ENCODE measurements around the gene LINGO4.
A peak's percentile ranks its signal among the peaks of the same experiment; 100 is the strongest.
"Not testable (repeated sequence)": the region's sequence is repeated elsewhere in the genome, so short reads cannot be mapped to it uniquely, and the experiment has no call there.

LINGO4 gene

DNA sequence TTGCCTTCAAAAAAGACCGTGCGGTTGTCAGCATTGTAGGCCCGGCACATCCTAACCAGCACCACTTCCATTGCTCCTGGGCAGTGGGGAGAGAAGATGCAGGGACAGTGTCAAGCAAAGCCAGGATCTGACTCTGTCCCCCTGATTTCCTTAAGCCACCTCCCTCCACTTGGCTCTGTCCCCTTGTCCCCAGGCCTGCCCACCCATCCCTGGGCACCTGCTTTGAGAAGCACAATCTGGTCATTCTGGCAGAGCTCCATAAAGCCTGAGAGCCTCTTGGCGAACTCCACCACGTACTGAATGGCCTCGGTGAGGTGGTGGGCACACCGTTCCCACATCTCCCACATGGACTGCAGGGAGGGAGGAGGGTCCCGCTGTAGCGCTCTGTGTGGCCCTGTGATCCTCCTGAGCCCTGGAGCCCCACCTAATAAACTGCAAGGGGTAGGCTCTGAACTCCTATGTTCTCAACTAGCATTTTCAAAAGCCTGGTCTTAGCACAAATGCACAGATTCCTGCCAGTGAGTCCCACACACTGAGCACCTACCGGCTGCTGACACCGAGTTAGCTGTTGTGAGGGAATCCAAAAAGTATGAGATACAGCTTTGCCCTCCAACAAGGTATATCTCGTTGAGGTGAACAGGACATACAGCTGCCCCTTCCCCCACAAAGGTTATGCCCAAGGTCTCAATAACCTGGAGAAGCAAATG lies 8.2 kb upstream of the LINGO4 start:
- no peak for DNase-seq

- DNase-seq = no peak
These were observed 6.0 kb upstream of the LINGO4 start for GRCh38 chr1:151811181-151811580.

DNA sequence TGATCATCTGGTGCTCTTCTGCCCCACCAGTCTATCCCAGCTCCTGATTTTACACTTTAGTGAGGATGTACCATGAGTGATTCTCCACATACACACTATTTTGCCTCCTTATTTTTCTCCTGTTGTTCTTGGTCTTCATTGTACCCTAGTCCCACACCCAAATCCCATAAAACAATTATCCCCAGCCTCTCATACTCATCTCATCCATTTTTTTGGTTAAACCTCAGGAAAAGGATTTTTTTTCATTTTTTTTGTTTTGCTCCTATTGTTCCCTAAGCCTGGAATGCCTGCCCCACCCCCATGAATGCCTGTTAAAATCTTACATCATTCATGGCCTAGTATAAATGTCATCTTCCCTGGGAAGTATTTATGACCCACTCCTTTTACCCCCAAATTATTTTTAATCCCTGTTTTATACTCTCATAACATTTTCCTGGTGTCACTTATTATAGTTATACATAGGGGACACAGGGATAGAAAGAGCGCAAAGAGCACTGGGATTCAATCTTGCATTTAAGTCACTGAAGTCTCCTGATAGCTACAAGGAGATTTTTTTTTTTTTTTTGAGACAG lies 4.9 kb upstream of the LINGO4 start:
- DNase-seq = no peak

DNA sequence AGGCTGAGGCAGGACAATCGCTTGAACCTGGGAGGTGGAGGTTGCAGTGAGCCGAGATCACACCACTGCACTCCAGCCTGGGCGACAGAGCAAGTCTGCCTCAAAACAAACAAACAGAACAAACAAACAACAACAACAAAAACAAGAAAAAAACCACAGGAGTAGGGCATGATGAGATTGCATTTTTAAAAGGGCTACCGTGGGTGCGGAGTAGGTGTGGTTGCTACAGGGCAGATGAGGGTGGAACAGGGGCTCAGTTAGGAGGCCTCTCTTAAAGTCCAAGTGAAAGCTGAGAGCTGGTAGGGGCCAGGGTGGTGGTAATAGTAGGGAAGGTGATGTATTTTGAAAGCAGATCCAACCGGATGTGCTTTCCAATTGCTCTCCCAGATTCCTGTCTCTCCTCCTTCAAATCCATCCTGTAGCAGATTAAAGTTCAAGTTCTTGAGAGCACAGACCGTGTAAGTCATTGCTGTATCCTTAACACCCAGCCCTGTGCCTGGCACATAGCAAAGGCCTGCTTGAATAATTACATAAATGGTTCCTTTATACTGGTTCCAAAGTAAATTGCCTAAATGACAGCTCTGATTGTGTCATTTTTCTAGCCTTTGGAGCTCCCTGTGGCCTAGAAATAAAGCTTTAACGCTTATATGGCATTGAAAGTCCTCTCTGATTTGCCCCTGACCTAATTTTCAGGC lies 4.2 kb upstream of the LINGO4 start:
- DNase-seq = no peak

DNA sequence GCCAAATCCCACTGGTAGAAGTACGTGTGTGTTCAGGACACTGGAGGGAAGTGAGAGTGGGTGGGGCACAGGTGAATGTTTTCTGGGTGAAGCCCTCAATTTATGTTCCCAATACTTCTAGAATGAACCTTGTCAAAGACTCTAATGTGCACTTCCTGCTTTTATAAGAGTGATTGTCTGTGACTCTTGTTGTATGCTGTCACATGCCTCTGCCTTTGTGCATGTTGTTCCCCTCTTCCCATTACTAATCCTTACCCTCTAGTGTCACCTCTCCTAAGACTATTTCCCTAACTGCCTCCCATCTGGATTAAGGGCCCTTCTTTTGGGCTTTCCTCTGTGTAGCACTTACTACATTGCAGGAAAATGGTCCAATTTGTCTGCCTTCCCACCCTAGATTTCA lies 2.5 kb upstream of the LINGO4 start:
- no peak for DNase-seq

DNA sequence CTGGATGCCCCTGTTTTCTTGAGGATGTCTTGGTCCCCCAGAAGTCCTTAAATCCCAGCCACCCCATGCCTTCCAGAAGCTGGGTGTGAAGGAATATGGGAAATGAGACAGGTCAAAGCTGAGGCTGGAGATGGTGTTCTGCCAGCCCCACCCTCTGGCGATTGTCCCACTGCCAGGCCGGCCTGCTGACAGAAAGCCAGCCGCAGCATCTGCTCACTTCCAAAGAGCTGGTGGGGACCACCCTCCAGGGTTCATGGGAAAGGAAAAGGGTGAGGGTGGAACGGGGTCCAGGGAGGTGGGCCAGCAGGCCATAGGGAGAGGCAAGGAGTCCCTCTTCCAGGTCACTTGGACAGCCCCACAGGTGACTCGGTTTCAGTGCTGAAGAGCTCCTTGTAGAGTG lies 1.9 kb upstream of the LINGO4 start:
- no peak for DNase-seq

- no peak for DNase-seq
These were observed 951 bp upstream of the LINGO4 start for GRCh38 chr1:151806170-151806569.

GRCh38 chr1:151803915-151804314 lies 1.3 kb downstream of the LINGO4 start:
- no peak for DNase-seq

DNA sequence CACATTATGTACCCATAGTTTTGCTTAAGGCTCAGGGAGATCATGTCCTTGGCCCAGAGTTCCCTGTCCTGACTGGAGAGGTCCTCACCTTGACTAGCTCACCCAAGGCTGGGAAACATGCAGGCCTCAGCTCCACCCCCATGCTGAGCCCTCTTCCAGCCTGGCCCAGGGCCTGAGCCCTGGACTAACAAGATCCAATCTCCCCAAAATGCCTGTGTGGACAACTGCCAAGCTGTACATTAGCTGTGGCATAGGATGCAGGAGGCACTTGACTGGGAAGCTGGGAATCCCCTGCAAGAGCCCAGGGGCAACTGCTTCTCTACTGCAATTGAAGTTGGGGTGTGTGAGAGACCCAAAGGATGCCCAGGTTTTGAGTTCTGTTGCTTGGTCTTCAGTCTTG lies 2.1 kb downstream of the LINGO4 start:
- DNase-seq = no peak

- no peak for DNase-seq
These were observed 2.8 kb downstream of the LINGO4 start for GRCh38 chr1:151802372-151802771.

DNA sequence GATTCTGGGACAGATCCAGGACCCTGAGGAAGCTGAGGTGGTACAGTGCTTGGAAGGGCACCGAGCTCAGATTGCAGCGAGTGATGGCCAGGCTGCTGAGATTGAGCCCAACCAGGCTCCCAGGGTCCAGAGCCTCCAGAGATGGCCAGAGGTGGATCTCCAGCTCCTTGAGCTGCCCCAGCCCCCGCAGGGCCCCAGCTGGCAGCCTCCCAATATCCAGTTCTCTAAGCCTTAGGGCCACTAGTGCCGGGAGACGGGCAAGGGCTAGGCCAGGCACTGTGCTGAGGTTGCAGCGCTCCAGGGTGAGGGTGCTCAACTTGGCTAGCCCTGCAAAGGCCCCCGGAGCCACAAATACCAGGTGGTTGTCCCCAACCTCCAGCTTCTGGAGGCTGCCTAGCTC lies 3.4 kb downstream of the LINGO4 start:
- no peak for DNase-seq

- no peak for DNase-seq
These were observed 3.9 kb downstream of the LINGO4 start for GRCh38 chr1:151801310-151801820.

DNA sequence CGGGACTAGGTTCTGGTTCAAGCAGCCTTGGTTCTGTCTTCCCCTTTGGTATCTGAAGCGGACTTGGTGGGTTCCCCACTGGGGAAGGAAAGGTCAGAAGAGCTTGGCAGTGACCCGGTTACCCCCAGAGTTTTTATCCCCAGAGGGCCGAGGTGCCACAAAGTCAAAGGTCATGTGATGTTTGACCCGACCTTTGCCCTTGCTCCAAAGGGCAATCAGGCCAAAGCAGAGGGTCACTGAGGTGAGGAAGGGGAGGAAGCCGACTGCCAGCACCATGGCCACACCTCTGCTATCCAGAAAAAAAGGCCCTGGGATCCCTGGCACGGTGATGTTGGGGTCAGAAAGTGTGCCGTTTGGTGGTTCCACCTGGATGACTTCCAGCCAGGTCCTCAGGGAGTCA lies 4.4 kb downstream of the LINGO4 start:
- no peak for DNase-seq

- no peak for DNase-seq
These were observed 5.8 kb downstream of the LINGO4 start for GRCh38 chr1:151799179-151800022.

DNA sequence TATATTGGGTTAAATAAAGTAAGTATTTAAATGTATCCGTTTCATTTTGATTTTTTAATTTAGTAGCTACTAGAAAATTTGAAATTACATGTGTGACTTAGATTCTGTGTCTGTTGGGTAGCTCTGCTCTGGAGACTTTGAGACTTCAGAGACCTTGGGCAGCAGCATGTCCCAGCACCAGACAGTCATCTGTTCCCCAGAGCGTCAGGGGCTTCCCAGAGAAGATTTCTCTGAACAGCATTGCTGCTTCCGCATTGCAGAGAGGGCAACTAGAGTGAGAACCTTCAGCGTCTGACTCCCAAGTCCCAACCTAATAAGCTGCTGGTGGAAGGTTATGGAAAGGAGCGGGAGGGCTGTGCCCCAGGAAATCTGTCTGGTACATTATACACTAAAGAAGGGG lies 6.6 kb downstream of the LINGO4 start:
- no peak for DNase-seq

GRCh38 chr1:151790940-151791651 lies 14.1 kb downstream of the LINGO4 start:
- peak; percentile 46 for DNase-seq

DNA sequence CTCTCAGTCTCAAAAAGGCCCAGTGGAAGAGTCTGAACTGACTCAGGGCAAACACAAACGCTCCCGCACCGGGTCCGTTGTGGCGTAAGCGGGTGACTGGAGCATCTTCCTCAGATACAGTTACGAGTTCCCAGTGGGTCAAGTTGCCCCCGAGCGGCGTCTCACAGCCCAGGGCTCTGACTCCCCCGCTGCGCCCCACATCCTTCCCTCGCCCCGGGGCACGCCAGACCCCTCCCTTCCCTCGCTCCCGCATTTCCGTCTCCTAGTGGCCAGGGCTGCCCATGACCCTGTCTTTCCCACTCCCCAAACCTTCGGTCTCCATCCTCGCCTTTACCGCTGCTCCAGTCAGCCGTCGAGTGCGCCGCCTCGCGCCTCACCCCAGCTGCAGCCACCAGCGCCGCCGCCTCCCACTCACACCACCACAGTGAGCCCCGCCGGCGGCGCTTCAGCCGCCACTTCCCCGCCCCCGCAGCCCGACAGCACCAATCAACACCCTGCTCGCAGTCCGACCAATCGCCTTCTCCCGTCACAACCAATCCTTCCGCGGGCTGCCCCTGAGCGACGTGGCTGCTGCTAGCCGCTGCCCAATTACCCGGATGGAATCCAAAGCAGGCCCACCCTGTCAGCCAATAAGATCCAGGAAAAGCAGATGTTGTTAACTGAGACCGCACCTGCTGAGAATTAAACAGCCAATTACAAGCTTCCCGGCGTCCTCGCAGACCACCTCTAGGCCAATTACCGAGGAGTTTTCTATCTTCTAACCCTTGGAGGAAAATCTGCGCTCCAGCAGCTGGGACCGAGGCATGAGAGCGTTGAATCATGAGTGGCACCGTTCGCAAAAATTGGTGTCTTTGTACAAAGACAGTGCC lies 14.9 kb downstream of the LINGO4 start, which contains the start of gene TDRKH:
TSS of gene TDRKH (minus strand) at position 430 of the 869 bp plus-strand sequence. CDS start 7,478 bp downstream, outside the sequence.
- DNase-seq = peak; percentile 99

DNA sequence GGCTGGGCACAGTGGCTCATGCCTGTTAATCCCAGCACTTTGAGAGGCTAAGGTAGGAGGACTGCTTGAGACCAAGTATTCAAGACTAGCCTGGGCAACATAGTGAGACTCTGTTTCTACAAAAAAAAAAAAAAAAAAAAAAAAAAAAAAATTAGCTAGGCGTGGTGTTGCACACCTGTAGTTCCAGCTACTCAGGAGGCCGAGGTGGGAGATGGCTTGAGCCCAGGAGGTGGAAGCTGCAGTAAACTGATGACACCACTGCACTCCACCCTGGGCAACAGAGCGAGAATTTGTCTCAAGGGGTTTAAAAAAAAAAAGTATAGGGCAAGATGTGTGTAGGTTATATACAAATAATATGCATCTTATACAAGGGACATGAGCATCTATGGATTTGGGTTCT lies 17.5 kb downstream of the LINGO4 start:
- DNase-seq = no peak

DNA sequence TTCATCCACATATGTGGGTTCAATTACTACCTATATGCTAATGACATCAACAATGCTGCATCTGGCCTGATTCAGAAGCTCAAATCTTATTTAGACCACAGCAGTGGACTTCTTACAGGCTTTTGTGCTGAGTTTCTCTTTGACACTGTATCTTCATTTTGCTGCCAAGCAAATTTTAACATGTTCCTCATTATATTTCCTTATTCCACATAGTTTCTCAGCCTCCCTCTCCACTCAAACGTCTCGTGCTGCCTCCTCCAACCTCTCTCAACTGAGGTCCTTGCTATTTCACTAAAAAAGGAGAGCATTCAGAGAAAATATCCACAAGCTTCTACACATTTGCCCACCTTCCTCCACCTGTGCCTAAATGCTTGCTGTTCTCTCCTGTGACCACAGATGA lies 21.4 kb downstream of the LINGO4 start:
- DNase-seq = no peak

- no peak for DNase-seq
These were observed 22.5 kb downstream of the LINGO4 start for GRCh38 chr1:151782741-151783140.

DNA sequence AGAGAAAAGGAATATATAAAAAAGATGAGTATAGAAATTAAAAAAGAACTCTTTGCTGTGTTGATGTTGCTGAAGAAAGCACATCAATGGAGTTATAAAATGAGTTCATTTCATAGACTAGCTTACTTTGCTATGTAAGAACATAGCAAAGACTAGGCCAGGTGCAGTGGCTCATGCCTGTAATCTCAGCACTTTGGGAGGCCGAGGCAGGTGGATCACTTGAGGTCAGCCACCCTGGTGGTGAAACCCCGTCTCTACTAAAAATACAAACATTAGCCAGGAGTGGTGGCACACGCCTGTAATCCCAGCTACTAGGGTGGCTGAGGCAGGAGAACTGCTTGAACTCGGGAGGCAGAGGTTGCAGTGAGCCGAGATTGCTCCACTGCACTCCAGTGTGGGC lies 23.2 kb downstream of the LINGO4 start:
- not testable (repeated sequence) for DNase-seq

Measured in hematopoietic multipotent progenitor cell treated with erythropoietin and hydrocortisone succinate and interleukin-3 and kit ligand, for 4 days (in vitro differentiated cells).